Measurements from ENCODE around the gene SLC8A2.

SLC8A2 gene, protein sequence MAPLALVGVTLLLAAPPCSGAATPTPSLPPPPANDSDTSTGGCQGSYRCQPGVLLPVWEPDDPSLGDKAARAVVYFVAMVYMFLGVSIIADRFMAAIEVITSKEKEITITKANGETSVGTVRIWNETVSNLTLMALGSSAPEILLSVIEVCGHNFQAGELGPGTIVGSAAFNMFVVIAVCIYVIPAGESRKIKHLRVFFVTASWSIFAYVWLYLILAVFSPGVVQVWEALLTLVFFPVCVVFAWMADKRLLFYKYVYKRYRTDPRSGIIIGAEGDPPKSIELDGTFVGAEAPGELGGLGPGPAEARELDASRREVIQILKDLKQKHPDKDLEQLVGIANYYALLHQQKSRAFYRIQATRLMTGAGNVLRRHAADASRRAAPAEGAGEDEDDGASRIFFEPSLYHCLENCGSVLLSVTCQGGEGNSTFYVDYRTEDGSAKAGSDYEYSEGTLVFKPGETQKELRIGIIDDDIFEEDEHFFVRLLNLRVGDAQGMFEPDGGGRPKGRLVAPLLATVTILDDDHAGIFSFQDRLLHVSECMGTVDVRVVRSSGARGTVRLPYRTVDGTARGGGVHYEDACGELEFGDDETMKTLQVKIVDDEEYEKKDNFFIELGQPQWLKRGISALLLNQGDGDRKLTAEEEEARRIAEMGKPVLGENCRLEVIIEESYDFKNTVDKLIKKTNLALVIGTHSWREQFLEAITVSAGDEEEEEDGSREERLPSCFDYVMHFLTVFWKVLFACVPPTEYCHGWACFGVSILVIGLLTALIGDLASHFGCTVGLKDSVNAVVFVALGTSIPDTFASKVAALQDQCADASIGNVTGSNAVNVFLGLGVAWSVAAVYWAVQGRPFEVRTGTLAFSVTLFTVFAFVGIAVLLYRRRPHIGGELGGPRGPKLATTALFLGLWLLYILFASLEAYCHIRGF

GRCh38 chr19:47471733-47472457 is at the start of gene SLC8A2:
SLC8A2 (minus strand) TSS chr19:47471893; CDS start chr19:47466403, 5,490 bp downstream.
- peak; percentile 31 to 69 (median 47) for DNase-seq

- DNase-seq: no peak
These were observed 49.1 kb upstream of the SLC8A2 start for GRCh38 chr19:47520839-47521238.

GRCh38 chr19:47520343-47520806 is 48.7 kb upstream of the SLC8A2 start:
- no peak for DNase-seq

DNA sequence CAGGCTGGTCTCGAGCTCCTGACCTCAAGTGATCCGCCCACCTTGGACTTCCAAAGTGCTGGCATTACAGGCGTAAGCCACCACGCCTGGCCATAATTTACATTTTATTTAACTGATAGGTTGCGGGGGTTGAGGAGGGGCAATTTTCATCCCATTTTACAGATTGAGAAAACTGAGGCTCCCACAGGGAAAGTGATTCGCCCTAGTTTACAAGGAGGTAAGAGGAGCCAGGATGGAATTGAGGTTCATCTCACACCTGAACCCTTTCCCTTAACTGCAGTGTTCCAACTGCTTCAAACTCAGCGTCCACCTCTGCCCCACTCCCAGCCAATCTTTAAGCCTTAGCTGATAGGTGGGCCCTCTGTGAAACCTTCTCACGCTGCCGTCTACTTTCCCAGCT is 47.2 kb upstream of the SLC8A2 start:
- no peak for DNase-seq

DNA sequence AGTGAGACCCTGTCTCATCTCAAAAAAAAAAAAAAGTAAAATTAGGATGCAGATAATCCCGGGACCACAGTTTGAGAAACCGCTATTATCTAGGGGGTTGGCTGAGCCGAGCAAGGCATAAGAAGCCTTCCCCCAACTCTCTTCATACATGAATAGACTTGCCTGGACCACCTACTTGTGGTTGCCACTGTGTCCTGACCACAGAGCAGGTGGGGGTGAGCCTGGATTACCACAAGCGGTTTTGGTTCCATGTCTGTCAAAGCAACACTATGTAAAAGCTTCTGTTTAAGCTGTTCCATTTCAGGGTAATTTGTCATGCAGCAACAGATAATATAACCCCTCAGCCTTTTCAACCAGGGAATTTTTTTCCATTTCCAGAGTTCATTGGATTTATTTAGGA is 46.4 kb upstream of the SLC8A2 start:
- no peak for DNase-seq

DNA sequence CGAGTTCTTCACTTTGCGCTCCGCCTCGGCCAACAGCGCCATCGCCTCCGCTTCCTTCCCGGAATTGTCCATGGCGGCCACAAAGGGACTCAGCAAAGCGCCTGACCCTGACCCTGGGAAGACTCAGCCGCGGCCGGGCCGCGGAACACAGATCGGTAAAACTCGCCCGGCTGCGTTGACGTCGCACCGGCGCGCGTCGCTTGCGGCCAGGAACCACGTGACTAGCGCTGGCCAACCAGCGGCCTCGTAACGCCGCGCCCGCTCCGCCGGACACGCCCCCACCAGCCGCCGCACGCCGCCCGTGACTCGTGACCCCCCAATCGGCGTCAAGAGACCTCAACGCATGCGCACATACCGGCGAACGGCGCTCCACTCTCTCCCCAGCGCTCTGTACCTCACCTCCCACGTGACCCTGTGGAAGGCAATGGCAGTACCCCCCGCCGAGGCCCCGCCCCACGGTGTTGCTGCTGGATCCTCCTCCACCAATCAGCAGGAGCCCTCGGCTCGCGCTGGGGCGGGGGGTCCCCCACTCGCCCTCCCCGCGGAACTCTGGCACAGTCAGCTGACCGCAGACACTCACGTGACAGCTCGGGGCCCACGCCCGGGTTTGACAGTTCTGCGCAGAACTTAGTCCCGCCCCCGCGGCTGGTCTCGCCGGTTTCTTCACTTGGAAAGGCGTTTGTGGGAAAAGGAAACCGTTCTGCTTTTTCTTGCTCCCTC is 43.3 kb upstream of the SLC8A2 start, which contains the start of gene NAPA:
NAPA (minus strand) TSS at position 195 of the 720 bp plus-strand sequence; CDS start at position 72, 123 bp downstream.
- DNase-seq: peak; percentile 100

DNA sequence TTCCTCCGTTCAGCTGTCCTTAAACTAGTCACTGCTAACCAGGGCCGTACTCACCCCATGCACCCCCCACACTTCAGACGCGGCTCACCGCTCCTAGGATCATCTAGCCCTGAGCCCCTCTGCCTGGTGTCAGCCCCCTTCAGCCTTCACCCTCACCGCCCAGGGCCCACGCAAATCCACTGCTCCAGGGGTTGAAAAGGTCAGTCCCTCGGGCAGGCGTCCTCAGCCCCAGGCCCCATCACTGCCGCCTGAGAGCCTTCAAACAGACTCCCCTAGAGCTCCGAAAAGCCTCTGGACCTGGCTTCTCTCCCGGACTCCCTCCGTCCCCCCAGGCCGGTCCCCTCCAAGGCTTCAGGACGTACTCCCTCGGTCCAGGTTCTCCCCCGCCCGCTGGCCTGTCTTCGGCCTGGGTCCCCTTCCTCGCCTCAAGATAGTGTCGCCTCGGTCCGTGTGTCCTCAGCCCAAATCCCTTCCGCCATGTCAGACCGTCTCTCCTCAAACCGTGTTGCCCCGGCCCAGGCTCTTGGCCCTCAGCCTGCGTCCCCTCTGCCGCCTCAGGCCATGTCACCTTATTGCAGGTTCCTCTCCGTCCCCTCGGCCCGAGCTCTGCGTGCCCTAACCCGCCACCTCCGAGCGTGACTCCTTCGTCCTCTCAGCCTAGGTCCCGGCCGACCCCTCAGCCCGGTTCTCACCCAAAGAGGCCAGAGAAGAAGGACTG is 42.6 kb upstream of the SLC8A2 start:
- DNase-seq: peak; percentile 14 to 35 (median 23)

GRCh38 chr19:47512948-47513319 is 41.2 kb upstream of the SLC8A2 start:
- peak in 2 of 3 donors; percentile 18 to 38 for DNase-seq

DNA sequence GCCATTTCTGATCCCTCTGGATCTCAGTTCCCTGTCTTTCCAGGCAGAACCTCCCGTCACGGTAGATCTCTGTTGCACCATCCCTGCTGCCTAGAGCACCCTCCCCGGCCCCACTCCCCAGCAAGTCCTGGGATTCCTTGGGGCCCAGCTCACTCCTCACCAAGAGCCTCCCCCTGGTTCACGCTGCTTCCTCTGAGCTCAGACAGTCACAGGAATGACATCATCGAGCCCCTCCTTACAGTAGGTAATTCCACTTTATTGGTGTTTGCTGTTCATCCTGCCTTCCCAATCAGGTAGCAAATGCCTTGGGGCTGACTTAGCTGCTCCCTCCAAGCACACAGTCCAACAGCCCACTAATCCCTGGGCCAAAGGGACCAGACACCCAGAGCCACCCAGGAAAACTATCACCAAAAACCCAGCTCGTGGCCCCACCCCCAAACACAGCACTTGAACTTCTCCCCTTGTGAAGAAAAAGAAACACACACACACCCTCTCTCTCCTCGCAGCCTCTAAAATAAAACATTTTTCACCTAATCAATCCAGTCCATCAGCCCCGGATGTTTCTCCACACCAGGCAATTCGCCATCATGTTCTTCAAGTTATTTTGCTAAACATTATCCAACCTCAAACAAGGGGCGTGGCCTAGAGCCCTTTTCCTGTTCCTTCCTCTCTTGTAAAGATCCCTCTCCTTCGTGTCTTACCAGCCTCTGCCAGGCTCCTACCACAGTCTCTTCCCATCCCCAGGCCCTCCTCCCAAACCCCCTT is 40.7 kb upstream of the SLC8A2 start:
- peak; percentile 35 to 53 (median 38) for DNase-seq

DNA sequence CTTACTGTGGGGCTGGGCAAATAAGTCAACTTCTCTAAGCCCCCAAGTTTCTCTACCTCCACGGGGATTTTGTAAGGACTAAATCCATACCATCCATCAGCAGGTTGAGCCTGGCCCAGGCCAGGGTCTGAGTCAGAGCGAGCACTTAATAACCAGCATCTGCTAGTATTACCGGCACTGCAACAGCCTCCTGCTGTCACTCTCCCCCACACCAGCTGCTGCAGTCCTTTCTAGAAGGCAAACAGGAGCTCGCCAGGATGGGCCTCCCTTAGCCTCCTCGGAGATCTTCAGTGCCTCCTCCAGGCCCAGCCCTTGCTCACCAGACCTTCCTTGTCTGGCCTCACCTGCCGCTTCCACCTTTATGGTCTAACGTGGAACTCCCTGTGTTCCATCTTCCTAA is 40.0 kb upstream of the SLC8A2 start:
- no peak for DNase-seq

GRCh38 chr19:47511128-47511517 is 39.4 kb upstream of the SLC8A2 start:
- no peak for DNase-seq

DNA sequence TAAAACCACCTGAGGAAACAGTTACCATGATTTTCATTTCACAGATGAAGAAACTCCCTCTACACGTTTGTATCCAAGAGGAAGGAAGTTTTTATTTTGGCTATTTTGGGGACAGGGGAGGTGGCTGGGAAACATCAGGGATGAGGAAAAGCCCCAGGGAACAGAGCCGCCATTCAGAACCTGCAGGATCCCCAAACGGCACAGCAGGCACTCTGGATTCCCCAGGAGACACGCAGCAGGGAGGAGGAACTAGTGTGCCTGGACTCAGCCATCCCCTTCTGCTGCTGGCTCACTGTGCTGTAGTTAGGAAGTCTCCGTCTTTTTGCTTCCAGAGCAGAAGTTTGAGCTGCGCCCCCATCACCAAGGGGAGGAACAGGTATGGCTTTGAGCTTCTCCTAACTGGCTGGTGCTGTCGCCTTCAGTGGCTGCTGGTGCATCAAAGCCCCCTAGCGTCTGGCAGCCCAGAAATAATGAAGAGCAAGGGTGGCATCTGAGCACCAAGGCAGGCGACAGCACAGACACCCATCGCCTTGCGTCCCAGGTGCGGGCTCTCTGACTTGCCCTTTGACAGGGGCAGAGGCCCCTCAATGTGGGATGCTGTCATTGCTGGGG is 38.9 kb upstream of the SLC8A2 start:
- no peak for DNase-seq

- peak in 1 of 3 donors; percentile 13 for DNase-seq
These were observed 38.3 kb upstream of the SLC8A2 start for GRCh38 chr19:47509973-47510372.

- DNase-seq: no peak
These were observed 37.6 kb upstream of the SLC8A2 start for GRCh38 chr19:47509170-47509847.

- no peak for DNase-seq
These were observed 37.0 kb upstream of the SLC8A2 start for GRCh38 chr19:47508721-47509120.

DNA sequence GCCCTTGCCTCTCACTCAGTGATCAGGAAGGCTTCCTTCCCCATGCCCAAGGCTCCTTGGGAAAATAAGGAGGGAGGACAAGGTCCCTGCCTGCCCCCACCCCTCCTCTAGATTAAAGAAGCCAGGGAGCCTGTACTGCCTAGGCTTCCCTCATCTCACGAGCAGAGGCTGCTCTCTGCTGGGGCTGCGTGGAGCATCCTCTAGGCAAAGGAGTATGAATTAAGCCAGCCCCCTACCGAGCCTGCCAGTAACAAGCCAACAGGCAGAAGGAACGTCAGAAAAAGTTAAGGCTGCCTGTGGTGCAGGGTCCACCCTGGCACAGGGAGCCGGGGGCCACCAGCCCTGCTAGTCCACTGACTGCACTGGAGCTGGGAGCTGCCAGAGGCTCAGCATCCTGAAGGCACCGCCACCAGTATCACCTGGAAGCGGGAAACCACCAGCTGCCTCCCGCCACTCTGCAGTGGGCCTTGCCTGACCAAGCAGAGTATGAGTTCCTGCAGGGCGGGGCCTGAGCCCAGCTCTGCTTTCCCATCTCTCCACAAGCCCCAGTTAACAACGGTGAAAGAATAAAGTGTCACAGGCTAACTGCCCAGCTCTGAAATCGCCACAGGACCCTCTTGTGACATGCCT is 36.3 kb upstream of the SLC8A2 start:
- no peak for DNase-seq

DNA sequence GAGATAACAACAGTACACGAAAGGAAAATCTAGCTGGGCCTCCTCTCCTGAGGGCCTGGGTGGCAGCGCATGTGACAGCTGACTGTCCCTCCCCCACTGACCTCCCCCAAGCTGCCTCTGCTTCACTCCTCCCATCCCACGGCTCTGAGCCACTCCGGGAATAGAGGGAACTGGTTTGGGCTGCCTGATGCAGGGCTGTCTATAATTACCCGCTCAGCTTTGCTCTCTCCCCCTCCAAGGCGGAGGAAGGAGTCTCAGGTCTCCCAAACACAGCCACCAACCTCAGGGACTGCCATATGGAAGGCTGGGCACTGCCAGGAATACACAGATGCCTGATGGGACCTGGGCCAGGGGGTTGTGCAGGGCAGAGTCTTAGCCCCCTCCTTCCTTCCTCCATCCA is 35.3 kb upstream of the SLC8A2 start:
- DNase-seq: peak in 1 of 3 donors; percentile 17

DNA sequence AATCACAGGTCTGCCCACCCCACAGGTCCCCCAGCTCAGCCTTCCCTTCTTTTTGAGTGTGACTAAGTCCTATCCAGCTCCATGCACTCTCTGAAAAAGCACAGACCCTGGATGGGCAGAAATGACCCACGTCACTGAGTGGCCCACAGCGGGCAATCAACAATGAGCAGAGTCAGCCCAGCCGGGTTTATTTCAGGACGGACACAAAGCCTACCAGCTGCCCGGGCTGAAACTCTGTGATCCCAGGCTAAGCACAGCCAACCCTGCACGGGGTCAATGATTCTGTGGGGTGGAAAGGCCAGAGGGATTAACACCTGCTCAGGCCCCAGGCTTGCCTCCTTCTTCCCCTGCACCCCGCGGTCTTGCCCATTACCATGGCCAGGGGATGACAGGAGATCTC is 34.8 kb upstream of the SLC8A2 start:
- no peak for DNase-seq

- no peak for DNase-seq
These were observed 33.8 kb upstream of the SLC8A2 start for GRCh38 chr19:47505506-47505905.

Data from suppressor macrophage treated with lipopolysaccharide for 1 hour (primary cell).